Neuronal stem cell (in vitro differentiated cells): ENCODE measurements around the gene METRNL.

Source experiments
- DNase-seq: peaks from one replicate; pipeline ENCODE4 v3.0.0-alpha.2; 2013; ENCODE audit warnings: low spot score
- H2AFZ ChIP-seq: one replicate; pipeline ENCODE4 v1.6.1; 2013; ENCODE audit warnings: mild to moderate bottlenecking, low read length, inconsistent platforms
- H2AK5ac ChIP-seq: 2 replicates; pipeline ENCODE4 v1.6.1; 2013; ENCODE audit warnings: low read depth, mild to moderate bottlenecking, inconsistent platforms, low read length, moderate library complexity, mixed read lengths
- H2BK120ac ChIP-seq: 2 replicates; pipeline ENCODE4 v1.6.1; 2013; ENCODE audit warnings: low read depth, mild to moderate bottlenecking, inconsistent platforms, low read length, moderate library complexity, mixed read lengths
- H2BK12ac ChIP-seq: one replicate; pipeline ENCODE4 v1.6.1; 2013; ENCODE audit warnings: low read length, inconsistent platforms
- H2BK15ac ChIP-seq: 2 replicates; pipeline ENCODE4 v1.6.1; 2013; ENCODE audit warnings: mild to moderate bottlenecking, low read length, inconsistent platforms, mixed read lengths
- H2BK5ac ChIP-seq: one replicate; pipeline ENCODE4 v1.6.1; 2013; ENCODE audit warnings: inconsistent platforms, mild to moderate bottlenecking, low read length, moderate library complexity
- H3K14ac ChIP-seq: one replicate; pipeline ENCODE4 v1.6.1; 2013; ENCODE audit warnings: low read length, inconsistent platforms
- H3K18ac ChIP-seq: 2 replicates; pipeline ENCODE4 v1.6.1; 2013; ENCODE audit warnings: low read length, inconsistent platforms
- H3K23ac ChIP-seq: 2 replicates; pipeline ENCODE4 v1.6.1; 2013; ENCODE audit warnings: low read depth, mild to moderate bottlenecking, mixed read lengths, low read length, inconsistent platforms; ENCODE audit not compliant: poor library complexity
- H3K27ac ChIP-seq: replicated peaks from 3 replicates; pipeline ENCODE4 v1.5.1; 2013; ENCODE audit warnings: low read length, inconsistent platforms
- H3K27me3 ChIP-seq, 3 experiments: 2 replicates each; pipeline ENCODE4 v1.6.1; 2013; ENCODE audit warnings: low read length in 3 of 3, mild to moderate bottlenecking in 2 of 3, inconsistent platforms in 1 of 3, low read depth in 1 of 3, mixed read lengths in 1 of 3, moderate library complexity in 1 of 3; ENCODE audit not compliant: control insufficient read depth in 3 of 3, insufficient read depth in 3 of 3
- H3K36me3 ChIP-seq, 2 donors: replicated peaks in 1 of 2; 2 replicates each; pipeline ENCODE4 v1.6.1; 2013; ENCODE audit warnings: low read length in 2 of 2; ENCODE audit not compliant: control insufficient read depth in 2 of 2, insufficient read depth in 2 of 2
- H3K4ac ChIP-seq: 2 replicates; pipeline ENCODE4 v1.6.1; 2013; ENCODE audit warnings: inconsistent platforms, mild to moderate bottlenecking, low read length, moderate library complexity
- H3K4me1 ChIP-seq, 2 donors: 1 replicate in 1 of 2; 2 replicates in 1 of 2; pipeline ENCODE4 v1.6.1; 2013; ENCODE audit warnings: low read length in 2 of 2, low read depth in 1 of 2; ENCODE audit not compliant: control insufficient read depth in 2 of 2, insufficient read depth in 1 of 2
- H3K4me2 ChIP-seq: one replicate; pipeline ENCODE4 v1.6.1; 2013; ENCODE audit warnings: mild to moderate bottlenecking, low read length, inconsistent platforms; ENCODE audit not compliant: insufficient read depth, poor library complexity, severe bottlenecking
- H3K4me3 ChIP-seq, 2 donors: 2 replicates each; pipeline ENCODE4 v1.5.1; 2013; ENCODE audit warnings: low read length in 2 of 2, mild to moderate bottlenecking in 2 of 2, inconsistent platforms in 1 of 2, moderate library complexity in 1 of 2
- H3K79me1 ChIP-seq: one replicate; pipeline ENCODE4 v1.6.1; 2013; ENCODE audit warnings: low read depth, mild to moderate bottlenecking, inconsistent platforms, low read length, moderate library complexity
- H3K9ac ChIP-seq: one replicate; pipeline ENCODE4 v1.6.1; 2013; ENCODE audit warnings: mild to moderate bottlenecking, low read depth, low read length, inconsistent platforms; ENCODE audit not compliant: poor library complexity
- H3K9me3 ChIP-seq, 2 donors: replicated peaks in 1 of 2; 2 replicates each; pipeline versions ENCODE3 to v1.6.1; 2013; ENCODE audit warnings: low read length in 2 of 2, mild to moderate bottlenecking in 2 of 2, inconsistent platforms in 1 of 2, low read depth in 1 of 2, mixed read lengths in 1 of 2, moderate library complexity in 1 of 2; ENCODE audit not compliant: control insufficient read depth in 2 of 2, insufficient read depth in 1 of 2
- H4K8ac ChIP-seq: one replicate; pipeline ENCODE4 v1.6.1; 2013; ENCODE audit warnings: low read depth, mild to moderate bottlenecking, inconsistent platforms, low read length, moderate library complexity
- H4K91ac ChIP-seq: one replicate; pipeline ENCODE4 v1.6.1; 2013; ENCODE audit warnings: low read length, low read depth, mild to moderate bottlenecking, inconsistent platforms; ENCODE audit not compliant: poor library complexity
- WGBS, 2 donors: extraction: QIAGEN DNeasy Blood & Tissue Kit; methylation state at CpG; one replicate each; pipeline ENCODE4 v1.1.7; 2013; ENCODE audit warnings: missing lambda C conversion rate in 2 of 2, mixed read lengths in 1 of 2; ENCODE audit not compliant: insufficient read length in 2 of 2, insufficient replicate concordance in 1 of 2; ENCODE audit errors: extremely low coverage in 2 of 2; 5-methylcytosine and 5-hydroxymethylcytosine counted together

The METRNL gene

GRCh38 chr17:83064021-83064731 is 15.2 kb upstream of the METRNL start:
- no peak for DNase-seq
- no CpG with 5 or more reads among the region's 18 CpGs for WGBS, 2 donors
- Histone ChIP-seq H3K36me3 (no peaks in the 10 kb centered on the region), H3K9ac (no peak overlapping the region), H3K14ac (peak overlapping the region; percentile 38), H3K4me3 (no peak overlapping the region), H3K4me2 (no peak overlapping the region), H2BK5ac (no peak overlapping the region), H3K9me3 (peaks cover 0 to 4% of the 10 kb centered on the region in 2 donors), H3K79me1 (no peaks in the 10 kb centered on the region), H2BK12ac (peak overlapping the region; percentile 41), H3K4me1 (peaks cover 0 to 2% of the 10 kb centered on the region in 2 donors), H3K18ac (peak overlapping the region; percentile 3), H3K23ac (no peak overlapping the region), H3K27ac (no peak overlapping the region), H4K8ac (no peak overlapping the region), H2BK15ac (no peak overlapping the region), H2AK5ac (peak overlapping the region; percentile 54), H2AFZ (no peak overlapping the region), H3K27me3 (peaks cover 0 to 8% (median 0%) of the 10 kb centered on the region in 3 experiments), H4K91ac (peak overlapping the region; percentile 72), H2BK120ac (no peak overlapping the region), H3K4ac (no peak overlapping the region)

- Histone ChIP-seq H3K4me2 (no peak overlapping the region), H3K23ac (no peak overlapping the region), H3K9ac (no peak overlapping the region), H2BK15ac (no peak overlapping the region), H2AK5ac (no peak overlapping the region), H4K8ac (no peak overlapping the region), H3K4ac (no peak overlapping the region), H3K9me3 (peaks cover 0 to 4% of the 10 kb centered on the region in 2 donors), H3K4me3 (no peak overlapping the region), H2BK12ac (no peak overlapping the region), H3K27me3 (peaks cover 0 to 8% (median 0%) of the 10 kb centered on the region in 3 experiments), H3K36me3 (no peaks in the 10 kb centered on the region), H2AFZ (no peak overlapping the region), H3K14ac (no peak overlapping the region), H3K79me1 (no peaks in the 10 kb centered on the region), H3K18ac (no peak overlapping the region), H2BK120ac (no peak overlapping the region), H3K27ac (no peak overlapping the region), H4K91ac (no peak overlapping the region), H2BK5ac (no peak overlapping the region), H3K4me1 (peaks cover 6 to 8% of the 10 kb centered on the region in 2 donors)
- DNase-seq, result no peak
- WGBS, 2 donors, result no CpG with 5 or more reads among the region's 37 CpGs
These were observed 14.4 kb upstream of the METRNL start for GRCh38 chr17:83064732-83065659.

- Histone ChIP-seq H3K14ac (no peak overlapping the region), H3K27me3 (peaks cover 0 to 8% (median 0%) of the 10 kb centered on the region in 3 experiments), H2BK120ac (no peak overlapping the region), H2AFZ (peak overlapping the region; percentile 25), H2BK5ac (no peak overlapping the region), H2AK5ac (peak overlapping the region; percentile 74), H3K27ac (no peak overlapping the region), H3K36me3 (no peaks in the 10 kb centered on the region), H3K9me3 (peaks cover 2 to 4% of the 10 kb centered on the region in 2 donors), H3K4me2 (no peak overlapping the region), H2BK12ac (no peak overlapping the region), H3K79me1 (peaks cover 2% of the 10 kb centered on the region), H4K8ac (no peak overlapping the region), H3K9ac (no peak overlapping the region), H3K18ac (no peak overlapping the region), H3K4me3 (no peak overlapping the region), H4K91ac (no peak overlapping the region), H3K23ac (no peak overlapping the region), H2BK15ac (no peak overlapping the region), H3K4ac (no peak overlapping the region), H3K4me1 (peaks cover 10 to 16% of the 10 kb centered on the region in 2 donors)
- no CpG with 5 or more reads among the region's 39 CpGs for WGBS, 2 donors
- DNase-seq, result no peak
These were observed 13.5 kb upstream of the METRNL start for GRCh38 chr17:83065660-83066542.
